NCI-H526 treated with DMSO at 0.1 percent for 48 hours (cell line): ENCODE results near the gene VWC2.

Experiments
- DNase-seq: peaks from one replicate; lab custom pipeline; 2025; lab: John Stamatoyannopoulos, UW

VWC2 gene

DNA sequence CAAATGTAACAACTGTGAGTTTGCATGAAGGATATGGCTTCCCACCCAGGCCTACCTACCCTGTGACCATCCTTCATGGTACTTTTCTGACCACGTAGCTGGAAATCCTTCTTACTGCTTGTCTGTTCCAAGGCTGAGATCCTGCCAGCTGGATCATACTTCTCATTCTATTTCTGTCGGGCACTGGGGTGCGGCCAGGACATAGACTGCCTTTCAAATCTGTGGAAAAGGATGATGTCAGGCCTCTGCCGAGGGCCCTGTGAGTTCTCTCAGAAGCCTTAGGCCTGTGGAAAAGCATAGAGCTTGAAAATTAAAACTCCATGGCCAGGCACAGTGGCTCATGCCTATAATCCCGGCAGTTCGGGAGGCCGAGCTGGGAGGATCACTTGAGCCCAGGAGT, 10.0 kb downstream of the VWC2 start:
- DNase-seq: no peak

DNA sequence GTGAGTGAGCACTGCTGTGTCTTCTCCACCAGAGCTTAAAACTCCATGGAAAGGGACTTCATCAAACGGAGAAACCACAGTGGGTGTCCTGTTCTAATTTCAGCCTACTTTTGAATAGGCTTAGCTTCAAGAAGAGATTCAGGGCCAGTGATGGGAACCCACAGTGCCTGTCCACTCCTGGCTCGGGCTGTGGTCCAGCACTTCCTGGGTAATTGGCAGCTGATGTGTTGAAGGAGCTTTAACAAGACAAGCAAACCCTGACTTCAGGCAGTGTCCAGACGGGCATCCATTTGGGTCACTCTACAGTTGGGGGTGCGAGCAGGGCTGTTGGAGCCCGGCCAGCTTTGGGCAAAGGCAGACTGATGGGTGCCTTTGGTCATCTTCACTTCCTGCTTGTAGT, 14.5 kb downstream of the VWC2 start:
- DNase-seq: no peak

DNA sequence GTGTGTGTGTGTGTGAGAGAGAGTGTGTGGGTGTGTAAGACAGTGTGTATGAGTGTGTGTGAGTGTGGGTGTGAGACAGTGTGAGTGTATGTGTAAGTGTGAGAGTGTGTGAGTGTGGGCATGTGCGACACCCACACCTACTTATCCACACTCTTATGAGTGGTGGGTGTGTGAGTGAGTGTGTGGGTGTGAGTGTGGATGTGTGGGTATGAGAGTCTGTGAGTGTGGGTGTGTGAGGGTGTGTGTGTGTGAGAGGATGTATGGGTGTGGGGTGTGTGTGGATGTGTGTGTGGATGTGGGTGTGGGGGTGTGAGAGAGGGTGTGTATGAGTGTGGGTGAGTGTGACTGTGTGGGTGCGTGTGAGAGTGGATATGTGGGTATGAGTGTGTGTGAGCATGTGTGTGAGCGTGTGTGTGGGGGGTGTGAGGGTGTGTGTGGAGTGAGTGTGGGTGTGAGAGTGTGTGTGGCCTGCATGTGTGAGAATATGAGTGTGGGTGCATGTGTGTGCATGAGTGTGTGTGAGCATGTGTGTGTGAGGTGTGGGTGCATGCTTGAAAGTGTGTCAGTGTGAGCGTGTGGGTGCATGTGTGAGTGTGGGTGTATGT, 15.1 kb downstream of the VWC2 start:
- DNase-seq: no peak

DNA sequence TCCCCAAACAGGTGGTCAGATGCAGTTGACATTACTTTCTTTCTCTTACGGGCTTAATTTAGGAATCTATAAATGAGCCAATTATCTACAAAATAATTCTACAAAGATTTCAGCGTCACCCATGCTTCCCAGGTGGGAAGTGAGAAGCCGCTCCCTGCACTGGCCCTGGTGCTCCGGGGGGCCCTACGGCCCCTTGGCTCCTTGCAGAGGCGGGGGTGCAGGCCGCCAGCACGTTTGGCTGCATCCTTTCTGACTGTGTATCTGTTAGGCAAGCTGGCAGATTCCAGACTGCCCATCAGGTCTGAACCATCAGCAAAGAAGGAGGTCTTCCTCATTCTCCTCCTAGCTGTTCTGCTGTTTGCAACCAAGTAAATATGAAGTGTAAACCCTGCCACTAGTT, 16.3 kb downstream of the VWC2 start:
- no peak for DNase-seq

DNA sequence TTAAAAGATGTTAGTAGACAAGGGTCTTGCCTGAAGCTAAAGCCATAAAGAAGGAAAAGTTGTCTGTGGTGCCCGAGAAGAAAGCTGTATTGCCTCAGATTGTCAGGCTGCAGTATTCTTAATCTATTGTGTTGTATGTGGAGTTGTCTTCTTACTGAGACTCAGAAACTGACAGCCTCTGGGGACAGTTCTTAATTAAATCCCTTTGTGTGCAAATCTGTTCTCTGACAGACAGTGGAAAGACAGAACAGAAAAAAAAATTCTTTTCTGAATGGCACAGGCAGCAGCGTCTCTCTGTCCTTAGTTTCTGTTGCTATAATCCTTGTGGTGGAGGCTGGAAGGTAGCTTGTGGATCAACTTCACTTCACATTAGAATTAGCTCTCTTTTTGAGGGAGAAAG, 16.8 kb downstream of the VWC2 start:
- no peak for DNase-seq

DNA sequence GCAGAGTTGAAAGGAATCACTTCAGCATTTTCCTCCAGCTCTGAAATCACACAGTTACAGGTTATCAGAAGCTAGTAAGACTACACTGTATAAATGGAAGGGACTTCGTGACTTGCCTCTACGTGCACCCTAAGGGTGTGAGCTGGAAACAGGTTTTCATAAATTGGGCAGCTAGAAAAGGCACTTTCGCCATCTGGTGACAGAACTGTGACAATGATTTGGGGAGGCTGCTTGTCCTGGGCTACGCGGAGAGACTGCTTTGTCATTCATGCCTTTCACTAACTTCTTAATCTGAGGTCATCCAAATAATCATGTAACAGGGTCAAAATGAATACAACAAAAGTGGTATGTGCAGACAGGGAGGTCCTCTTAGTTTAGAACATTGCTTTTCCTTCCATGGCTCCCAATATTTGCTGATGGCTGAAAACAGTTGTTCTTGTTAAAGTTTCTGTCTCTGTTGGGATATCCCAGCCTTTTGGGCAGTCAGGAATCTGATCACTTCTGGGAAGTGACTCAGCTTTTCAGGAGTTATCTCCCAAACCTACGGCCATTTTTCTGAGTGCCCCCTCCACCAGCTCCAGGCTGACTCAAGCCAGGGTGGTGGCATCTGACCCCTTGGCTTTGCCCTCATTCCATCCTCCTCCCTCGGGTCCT, 17.8 kb downstream of the VWC2 start:
- DNase-seq: peak; percentile 5

DNA sequence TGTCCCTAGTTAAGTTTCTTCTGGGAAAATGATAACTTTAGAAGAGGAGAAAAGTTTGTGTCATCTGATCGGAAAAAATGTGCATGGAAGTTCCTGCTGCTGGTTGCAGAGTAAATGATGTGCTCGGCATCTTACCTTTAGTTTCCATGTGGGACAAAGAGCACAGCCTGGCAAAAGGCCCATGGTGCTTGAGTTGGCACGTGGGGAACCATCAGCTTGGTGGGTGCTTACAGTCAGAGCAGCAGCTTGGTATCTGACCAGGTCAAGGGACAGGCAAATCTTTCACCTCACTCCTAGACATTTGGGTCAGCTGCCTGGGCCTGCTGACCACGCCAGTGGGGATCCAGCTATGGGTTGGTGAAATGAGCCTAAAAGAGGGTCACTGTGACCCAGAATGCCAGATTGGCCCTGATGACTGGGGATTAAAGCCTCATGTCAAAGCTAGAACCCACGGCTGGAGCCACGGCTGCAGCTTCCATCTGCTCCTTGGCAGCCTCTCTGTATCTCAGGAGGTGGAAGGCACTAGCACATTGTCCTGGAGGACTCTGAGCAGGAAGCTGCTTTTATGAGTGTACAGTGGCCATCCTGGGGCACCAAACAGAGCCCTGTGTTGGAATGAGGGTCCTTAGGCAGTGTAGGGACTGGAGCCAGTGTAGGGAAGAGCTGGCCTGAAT, 24.7 kb downstream of the VWC2 start:
- DNase-seq: no peak

DNA sequence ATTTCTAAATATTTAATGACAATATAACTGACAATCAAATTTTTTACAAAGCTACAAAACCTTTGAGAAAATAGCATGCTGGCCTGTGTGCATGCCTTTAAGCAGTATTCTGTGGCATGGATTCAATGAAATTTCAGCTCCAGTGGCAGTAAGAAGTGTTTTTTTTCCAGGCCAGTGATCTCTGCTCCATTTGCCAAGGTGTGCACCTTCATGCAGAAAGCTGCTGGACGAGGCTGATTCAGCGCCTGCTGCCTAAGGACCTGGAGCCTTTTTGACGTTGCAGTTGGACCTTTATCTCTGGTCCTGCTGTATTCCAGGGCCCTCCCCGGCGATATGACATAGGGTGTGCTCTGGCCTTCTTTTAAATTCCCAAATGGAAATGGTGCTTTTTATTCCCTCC, 26.6 kb downstream of the VWC2 start:
- no peak for DNase-seq

DNA sequence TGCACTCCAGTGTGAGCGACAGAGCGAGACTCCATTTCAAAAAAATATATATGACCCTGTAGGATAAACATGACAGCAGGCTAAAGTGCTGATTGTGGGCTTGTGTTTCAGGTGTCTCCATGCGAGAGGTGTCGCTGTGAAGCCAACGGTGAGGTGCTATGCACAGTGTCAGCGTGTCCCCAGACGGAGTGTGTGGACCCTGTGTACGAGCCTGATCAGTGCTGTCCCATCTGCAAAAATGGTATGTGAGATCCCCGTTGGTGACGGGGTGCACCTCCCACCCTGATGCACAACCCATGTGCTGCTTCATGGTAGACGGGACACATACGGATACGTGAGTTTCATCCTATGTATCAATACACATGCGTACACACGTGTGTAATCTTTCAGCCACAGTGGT, 29.2 kb downstream of the VWC2 start:
- no peak for DNase-seq

DNA sequence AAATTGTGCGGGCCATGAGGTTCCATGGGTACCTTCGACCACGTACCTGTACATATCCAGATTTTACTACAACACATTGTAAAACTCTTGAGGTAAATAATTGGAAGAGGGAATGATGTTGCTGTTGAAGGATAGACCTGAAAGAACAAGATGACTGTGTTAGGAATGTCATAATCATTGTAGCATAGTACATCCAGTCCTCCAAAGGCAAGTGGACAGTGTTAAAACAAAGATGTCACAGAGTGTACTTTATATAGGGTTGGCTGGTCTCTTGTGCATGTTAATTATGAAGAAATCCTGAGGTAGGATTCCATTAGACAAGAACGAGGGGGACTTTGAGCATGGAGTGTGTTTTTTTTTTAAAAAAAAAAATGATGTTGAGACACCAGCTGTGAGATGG, 30.4 kb downstream of the VWC2 start:
- DNase-seq: no peak

DNA sequence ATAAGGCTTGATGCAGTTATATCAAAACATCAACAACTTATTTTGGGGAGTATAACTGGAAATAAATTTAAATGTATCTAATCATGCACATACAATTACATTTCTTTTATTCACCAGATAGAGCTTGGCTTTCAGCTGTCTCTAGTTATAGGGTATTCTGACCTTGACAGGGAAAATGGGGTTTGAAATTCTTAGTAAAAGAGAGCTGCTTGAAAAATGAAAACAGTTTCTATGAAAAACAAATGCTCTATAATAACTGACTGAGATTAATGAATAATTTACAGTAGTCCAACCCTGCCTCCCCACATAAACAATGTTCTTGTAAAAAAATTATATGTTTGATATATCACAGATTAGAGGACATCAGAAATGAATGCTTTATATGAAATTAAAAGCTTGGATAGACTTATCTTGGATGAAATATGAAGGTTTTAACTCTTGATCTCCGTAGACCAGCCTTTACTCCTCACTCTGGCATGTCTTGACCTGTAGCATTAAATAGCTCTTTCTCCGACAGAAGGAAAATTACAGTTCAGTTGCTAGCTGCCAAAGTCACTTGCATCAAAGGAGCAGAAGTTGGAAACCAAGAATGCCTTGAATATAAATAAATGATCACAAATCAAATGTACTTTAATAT, 32.1 kb downstream of the VWC2 start:
- no peak for DNase-seq

DNA sequence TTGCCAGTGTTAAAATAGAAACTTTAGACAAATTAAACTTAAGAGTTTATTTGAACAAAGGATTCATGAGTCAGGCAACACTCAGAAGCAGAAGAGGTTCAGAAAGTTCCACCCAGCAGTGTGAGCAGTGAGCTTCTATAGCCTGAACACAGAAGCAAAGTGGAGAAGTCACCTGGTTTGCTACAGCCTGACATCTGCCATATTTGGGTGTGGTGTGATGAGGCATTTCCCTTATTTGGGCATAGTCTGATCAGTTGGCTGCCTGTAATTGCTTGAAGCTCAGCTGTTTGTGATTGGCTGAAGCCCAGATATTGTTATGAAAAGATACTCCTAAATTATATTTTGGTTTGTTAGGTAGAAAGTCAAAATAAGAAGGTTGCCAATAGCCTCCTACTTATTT, 39.1 kb downstream of the VWC2 start:
- DNase-seq: no peak

DNA sequence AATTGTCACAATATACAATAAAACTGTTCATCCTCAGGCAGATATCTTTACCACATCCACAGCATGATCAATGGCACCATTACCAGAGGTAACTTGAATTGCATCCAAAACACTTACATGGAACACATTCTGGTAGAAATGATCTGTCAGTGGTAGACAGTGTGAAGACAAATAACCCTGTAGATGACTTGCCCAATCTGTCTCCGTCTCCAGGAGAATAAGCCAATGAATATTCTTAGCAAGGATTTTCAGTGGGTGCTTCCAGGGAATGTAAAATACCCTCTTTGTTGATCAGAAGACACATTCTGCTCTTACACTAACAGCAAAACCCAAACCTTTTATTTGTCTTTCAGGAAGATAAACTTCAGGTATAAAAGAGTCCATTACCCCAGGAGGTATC, 43.8 kb downstream of the VWC2 start:
- DNase-seq: no peak

DNA sequence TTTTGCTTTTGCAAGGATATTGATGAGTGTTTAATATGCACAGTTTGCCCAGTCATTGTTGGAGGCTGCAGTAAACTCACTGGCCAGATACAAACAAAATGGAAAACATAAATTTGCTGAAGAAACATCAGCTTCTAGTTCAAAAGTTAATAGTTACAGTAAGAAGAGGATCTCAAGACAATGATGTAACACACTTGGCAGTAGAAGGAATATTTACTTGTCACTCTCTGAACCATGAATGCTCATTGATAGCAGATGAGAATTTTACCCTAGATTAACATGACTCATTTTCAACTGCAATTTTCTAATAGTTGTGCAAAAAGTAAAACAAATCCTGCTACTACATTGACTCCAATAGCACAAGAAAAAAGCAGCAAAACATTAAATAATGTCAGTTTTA, 47.7 kb downstream of the VWC2 start:
- no peak for DNase-seq

DNA sequence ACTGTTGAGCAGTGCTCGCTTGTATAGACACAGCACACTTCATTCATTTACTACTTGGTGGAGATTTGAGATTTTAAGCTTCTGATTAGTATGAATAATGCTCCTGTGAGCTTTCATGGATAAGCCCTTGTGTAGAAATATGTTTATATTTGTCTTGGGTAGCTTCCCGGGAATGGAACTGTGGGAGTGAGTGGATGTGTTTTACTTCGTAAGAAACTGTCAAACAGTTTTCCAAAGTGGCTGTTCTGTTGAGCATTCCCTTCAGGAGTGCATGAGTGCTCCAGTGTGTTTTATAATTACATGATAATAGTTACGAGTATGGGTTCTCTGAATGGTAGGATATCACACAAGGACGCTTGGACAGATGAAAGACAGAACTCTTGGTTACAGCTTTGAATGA, 49.4 kb downstream of the VWC2 start:
- DNase-seq: no peak

DNA sequence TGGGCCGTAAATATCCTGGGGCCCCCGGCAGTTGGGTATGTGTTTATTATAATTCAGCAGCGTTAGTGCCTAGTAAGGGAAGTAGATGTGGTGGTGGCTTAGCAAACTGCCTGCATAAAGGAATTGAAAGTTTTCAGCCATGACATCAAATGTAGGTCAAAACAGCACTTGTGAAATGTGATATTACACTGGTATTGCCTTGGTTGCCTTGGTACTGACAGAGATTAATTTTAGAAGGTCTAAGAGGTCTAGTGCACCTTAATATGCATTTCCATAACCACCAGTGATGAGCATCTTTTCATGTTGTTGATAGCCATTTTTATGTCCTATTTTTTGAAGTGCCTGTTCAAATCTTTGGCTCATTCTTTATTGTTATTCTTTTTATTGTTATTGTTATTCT, 50.1 kb downstream of the VWC2 start:
- no peak for DNase-seq

DNA sequence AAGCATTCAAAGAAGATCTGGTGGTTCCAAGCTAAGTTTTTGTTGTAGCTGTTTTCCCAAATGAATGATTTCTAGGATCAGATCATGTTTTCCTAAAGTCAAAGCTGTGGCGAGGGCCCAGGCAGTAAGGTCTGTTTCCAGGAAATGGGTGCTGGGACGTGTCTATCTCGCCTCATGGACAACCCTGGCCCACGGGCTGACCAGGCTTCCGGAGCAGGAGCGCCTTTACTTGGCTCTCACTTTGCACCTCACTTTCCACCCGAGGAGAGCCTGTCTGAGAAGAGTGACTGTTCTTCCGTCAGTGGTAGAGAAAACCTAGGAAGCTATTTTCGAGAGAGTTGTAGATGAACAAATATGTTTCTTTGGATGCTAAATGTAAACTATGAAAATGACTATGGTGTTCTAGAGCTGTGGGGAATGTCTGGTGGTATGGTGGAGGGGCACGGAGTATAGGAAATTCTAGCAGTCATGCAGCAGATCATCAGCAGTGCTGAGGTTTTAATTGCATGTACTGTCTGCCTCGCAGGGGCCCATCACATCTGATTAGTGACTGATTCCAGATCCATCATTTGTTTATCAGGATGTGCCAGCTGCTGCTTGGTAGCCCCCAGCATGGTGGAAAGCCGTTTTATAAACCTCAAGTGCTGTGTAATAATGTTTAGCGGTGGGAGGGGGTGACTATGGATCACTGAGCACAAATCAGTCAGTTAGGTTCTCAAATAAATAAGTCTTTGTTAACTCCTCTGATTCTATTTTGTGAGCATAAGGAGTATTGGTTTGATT, 66.6 kb downstream of the VWC2 start:
- DNase-seq: peak; percentile 30

DNA sequence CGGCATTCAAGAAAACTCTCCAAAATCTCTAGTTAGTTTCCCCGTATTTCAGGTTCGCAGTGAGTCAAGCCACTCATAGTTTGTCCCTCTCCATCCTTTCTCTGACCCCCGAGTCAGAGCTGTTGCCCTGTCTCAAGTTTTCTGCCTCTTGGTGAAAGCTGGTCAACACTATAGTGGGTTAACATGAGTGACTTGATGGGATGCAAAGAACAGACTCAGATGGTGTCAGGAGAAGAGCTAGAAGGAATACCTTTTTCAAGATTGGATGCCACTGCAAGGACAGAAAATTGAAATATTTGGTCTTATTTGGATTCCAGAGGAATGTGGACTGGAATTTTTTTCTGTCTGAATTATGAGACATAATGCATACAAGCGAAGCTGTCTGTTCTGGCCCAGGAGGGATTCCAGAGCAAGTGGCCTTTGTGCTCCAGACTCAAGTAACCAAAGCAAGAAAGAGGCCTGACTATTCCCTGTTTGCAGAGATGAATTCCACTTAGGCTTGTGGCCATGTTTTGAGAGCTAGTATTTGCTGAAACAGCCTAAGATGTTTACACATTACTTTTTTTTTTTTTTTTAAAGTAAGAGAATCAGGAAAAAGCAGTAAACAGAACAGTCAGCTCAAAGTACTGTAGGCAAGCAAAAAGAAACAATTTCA, 67.4 kb downstream of the VWC2 start:
- DNase-seq: no peak

DNA sequence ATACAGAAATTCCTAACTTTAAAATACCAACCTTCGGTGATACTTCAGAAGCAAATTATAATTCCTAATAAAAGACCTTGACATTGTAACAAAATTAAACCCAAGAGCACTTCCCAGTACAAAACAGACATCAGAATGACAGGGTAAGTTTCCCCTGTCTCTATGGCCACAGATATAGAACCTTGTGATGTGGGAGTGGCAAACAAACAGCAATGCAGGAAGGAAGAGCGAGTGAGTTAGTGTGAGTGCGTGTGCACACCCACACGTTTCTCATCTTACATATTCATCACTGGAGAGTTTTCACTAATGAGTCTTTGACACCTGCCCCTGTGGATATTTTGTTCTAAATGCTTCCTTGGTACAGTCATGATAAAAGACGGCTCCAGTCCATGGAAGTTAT, 72.2 kb downstream of the VWC2 start:
- DNase-seq: no peak

DNA sequence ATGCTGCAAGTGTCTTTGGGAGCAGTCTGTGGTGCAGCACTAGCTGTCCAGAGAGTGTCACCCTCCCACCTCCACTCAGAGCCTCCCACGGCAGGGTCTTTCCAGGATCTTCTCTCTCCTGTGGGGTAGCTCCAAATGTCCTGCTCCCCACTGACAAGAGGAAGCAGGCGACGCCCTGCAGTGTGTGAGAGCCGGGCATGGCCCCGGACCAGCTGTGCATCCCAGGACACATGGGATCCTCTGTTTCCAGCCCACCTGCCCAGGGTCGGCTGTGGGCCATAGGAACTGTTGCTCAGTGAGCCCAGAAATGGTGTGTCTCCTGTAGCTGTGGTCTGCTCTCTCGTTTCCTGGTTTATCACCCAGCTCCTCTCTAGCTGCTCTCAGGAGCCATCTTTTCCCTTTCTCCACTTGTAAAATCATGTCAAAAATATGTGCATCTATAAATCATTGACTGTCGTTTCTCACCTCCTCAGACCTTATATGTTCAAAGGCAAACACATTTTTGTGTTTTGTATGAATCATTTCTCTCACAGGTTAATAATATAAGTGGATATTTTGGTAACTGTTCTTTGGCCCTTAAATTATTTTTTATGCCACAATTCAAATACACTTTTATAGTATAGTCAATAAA, 74.9 kb downstream of the VWC2 start:
- no peak for DNase-seq

DNA sequence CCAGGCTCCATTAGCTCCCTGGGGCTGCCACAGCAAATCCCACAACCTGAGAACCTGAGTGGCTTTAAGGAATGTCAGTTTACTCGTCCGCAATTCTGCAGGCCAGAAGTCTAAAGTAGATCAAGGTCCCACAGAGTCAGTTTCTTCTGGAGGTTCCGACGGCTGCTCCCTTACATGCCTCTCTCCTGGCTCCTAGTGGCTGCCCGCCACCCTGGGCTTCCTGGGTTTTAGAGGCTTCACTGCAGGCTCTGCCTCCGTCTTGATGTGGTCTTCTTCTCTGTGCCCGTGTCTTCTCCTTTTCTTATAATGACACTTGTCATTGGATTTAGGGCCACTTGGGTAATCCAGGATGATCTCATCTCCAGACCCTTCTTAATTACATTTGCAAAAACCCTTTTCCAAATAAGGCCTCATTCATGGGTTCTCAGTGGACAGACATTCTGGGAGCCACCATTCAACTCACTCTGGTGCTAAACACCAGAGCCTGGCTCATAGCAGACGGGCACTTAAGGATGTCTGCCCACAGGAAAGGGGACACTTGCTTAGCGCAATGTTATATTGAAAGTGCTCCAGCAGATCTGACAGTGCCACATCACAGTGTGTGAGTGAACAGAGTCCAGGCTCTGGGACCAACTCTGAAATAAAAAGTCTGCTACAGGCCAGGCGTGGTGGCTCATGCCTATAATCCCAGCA, 77.6 kb downstream of the VWC2 start:
- no peak for DNase-seq
